Limb (tissue), 2 donors: ENCODE measurements around the gene DIAPH2.
"Not testable (repeated sequence)": the region's sequence is repeated elsewhere in the genome, so short reads cannot be mapped to it uniquely, and the experiment has no call there.

ENCODE experiments used
- DNase-seq, 2 donors: peaks; one replicate each; pipeline ENCODE4 v3.0.0-alpha.2; 2016; ENCODE audit errors: extremely low spot score in 2 of 2

The DIAPH2 gene

GRCh38 chrX:96824166-96824565 is 139.5 kb downstream of the DIAPH2 start:
- peak in 1 of 2 donors; percentile 1 for DNase-seq

- DNase-seq, result no peak
These were observed 148.7 kb downstream of the DIAPH2 start for GRCh38 chrX:96833333-96833732.

- no peak for DNase-seq
These were observed 149.5 kb downstream of the DIAPH2 start for GRCh38 chrX:96834137-96834536.

- DNase-seq, result no peak
These were observed 151.1 kb downstream of the DIAPH2 start for GRCh38 chrX:96835660-96836289.

GRCh38 chrX:96837808-96838207 is 153.2 kb downstream of the DIAPH2 start:
- DNase-seq, result no peak

GRCh38 chrX:96838537-96838936 is 153.9 kb downstream of the DIAPH2 start:
- DNase-seq, result no peak

- no peak for DNase-seq
These were observed 156.7 kb downstream of the DIAPH2 start for GRCh38 chrX:96841325-96841724.

GRCh38 chrX:96841866-96842265 is 157.2 kb downstream of the DIAPH2 start:
- DNase-seq, result not testable (repeated sequence)

- no peak for DNase-seq
These were observed 158.9 kb downstream of the DIAPH2 start for GRCh38 chrX:96843566-96843965.

- no peak for DNase-seq
These were observed 162.2 kb downstream of the DIAPH2 start for GRCh38 chrX:96846841-96847240.

- not testable (repeated sequence) for DNase-seq
These were observed 174.8 kb downstream of the DIAPH2 start for GRCh38 chrX:96859422-96859821.

GRCh38 chrX:96861218-96861617 is 176.6 kb downstream of the DIAPH2 start:
- no peak for DNase-seq

GRCh38 chrX:96861661-96862060 is 177.0 kb downstream of the DIAPH2 start:
- DNase-seq, result no peak

GRCh38 chrX:96883608-96884007 is 199.0 kb downstream of the DIAPH2 start, which contains the start of gene RPA4:
TSS of gene RPA4 (plus strand) at chrX:96883908. CDS start at chrX:96884311, 403 bp downstream.
- no peak for DNase-seq

GRCh38 chrX:96884027-96884426 is 199.4 kb downstream of the DIAPH2 start:
- no peak for DNase-seq

- DNase-seq, result no peak
These were observed 205.1 kb downstream of the DIAPH2 start for GRCh38 chrX:96889726-96890125.

GRCh38 chrX:96906741-96907140 is 222.1 kb downstream of the DIAPH2 start:
- DNase-seq, result no peak

- no peak for DNase-seq
These were observed 223.1 kb downstream of the DIAPH2 start for GRCh38 chrX:96907516-96908272.

GRCh38 chrX:96909291-96909690 is 224.6 kb downstream of the DIAPH2 start:
- DNase-seq, result peak in 1 of 2 donors; percentile 17

GRCh38 chrX:96918864-96919263 is 234.2 kb downstream of the DIAPH2 start:
- DNase-seq, result no peak

GRCh38 chrX:96919672-96920071 is 235.0 kb downstream of the DIAPH2 start:
- no peak for DNase-seq

GRCh38 chrX:96924581-96924980 is 239.9 kb downstream of the DIAPH2 start:
- no peak for DNase-seq

- no peak for DNase-seq
These were observed 244.4 kb downstream of the DIAPH2 start for GRCh38 chrX:96929036-96929435.
